A549 (cell line): Measurements from ENCODE around the gene HLA-DMA. TPM values are rescaled to one million over a fixed set of nuclear protein-coding genes. Genes with fewer than 3 reads are reported as not detected.

ENCODE experiments used
- ATAC-seq, 2 experiments: fragments of 200-7000 bp in 1 of 2; fragments of >200 bp in 1 of 2; cut with Nextera tagmentation in 1 of 2; cut with Tn5 transposase in 1 of 2; 3 replicates each; pipeline versions ENCODE4 v1.8.0 to v1.9.1; 2018 to 2020; ENCODE audit warnings: mild to moderate bottlenecking in 1 of 2, moderate library complexity in 1 of 2
- CTCF ChIA-PET: fragments of 300-600 bp; sonication (Branson Sonifier 250); formaldehyde crosslinking; extraction: SDS; loops from one replicate; lab custom pipeline; 2021; ENCODE audit warnings: antibody characterized with exemption, inconsistent platforms; lab: Yijun Ruan, JAX
- POLR2A ChIA-PET: fragments of 350-600 bp; formaldehyde crosslinking; extraction: SDS; loops from one replicate; lab custom pipeline; 2021; ENCODE audit warnings: antibody characterized with exemption, inconsistent platforms; lab: Yijun Ruan, JAX
- DNase-seq, 2 experiments: peaks; one replicate each; pipeline versions ENCODE4 v3.0.0 to v3.0.0-alpha.2; 2011 to 2016; ENCODE audit warnings: low read depth in 1 of 2, low spot score in 1 of 2
- FAIRE-seq: peaks from 2 replicates; lab custom pipeline; 2011; peaks lifted over from hg19 to GRCh38; lab: Jason Lieb, UNC
- H3K27ac ChIP-seq, 2 experiments: fragments of >200 bp; sonication (Bioruptor Twin); formaldehyde crosslinking; 3 replicates each; pipeline ENCODE4 v1.5.1; 2016 to 2017
- H3K4me1 ChIP-seq: fragments of >200 bp; sonication (Bioruptor Twin); formaldehyde crosslinking; 3 replicates; pipeline ENCODE4 v1.6.1; 2016
- H3K4me2 ChIP-seq: fragments of >200 bp; sonication (Bioruptor Twin); formaldehyde crosslinking; 3 replicates; pipeline ENCODE4 v1.6.1; 2016
- H3K4me3 ChIP-seq: fragments of >200 bp; sonication (Bioruptor Twin); formaldehyde crosslinking; 3 replicates; pipeline ENCODE4 v1.5.1; 2016
- H3K9me3 ChIP-seq: fragments of >200 bp; sonication (Bioruptor Twin); formaldehyde crosslinking; 3 replicates; pipeline ENCODE4 v1.6.1; 2016
- BCL3 ChIP-seq: fragments of >200 bp; sonication (Bioruptor Twin); formaldehyde crosslinking; IDR thresholded peaks from 3 replicates; pipeline ENCODE4 v1.6.1; 2016
- CBX8 ChIP-seq: fragments of 200-600 bp; sonication (generic); IDR thresholded peaks from 2 replicates; pipeline ENCODE4 v1.6.1; 2016
- CHD4 ChIP-seq: fragments of 200-600 bp; sonication (generic); IDR thresholded peaks from 2 replicates; pipeline ENCODE4 v1.6.1; 2016; ENCODE audit warnings: antibody characterized with exemption, mild to moderate bottlenecking, borderline replicate concordance
- E2F6 ChIP-seq: IDR thresholded peaks from 2 replicates; pipeline ENCODE4 v1.6.1; 2012; ENCODE audit warnings: low read depth, borderline replicate concordance
- EHF ChIP-seq: fragments of 250-450 bp; sonication (Bioruptor Pico); IDR thresholded peaks from 2 replicates; pipeline ENCODE4 v1.5.0; 2020; ENCODE audit warnings: mild to moderate bottlenecking
- EP300 ChIP-seq, 2 experiments: fragments of >200 bp; sonication (Bioruptor Twin); formaldehyde crosslinking; IDR thresholded peaks; 2 replicates in 1 of 2; 3 replicates in 1 of 2; pipeline ENCODE4 v1.6.1; 2016 to 2017
- FOSB ChIP-seq: fragments of 250-450 bp; sonication (Bioruptor Pico); IDR thresholded peaks from 2 replicates; pipeline ENCODE4 v1.5.0; 2020; ENCODE audit warnings: mild to moderate bottlenecking, moderate library complexity
- FOSL2 ChIP-seq, 2 experiments: fragments of 450-650 bp in 1 of 2; fragments of >200 bp in 1 of 2; sonication (Bioruptor Twin) in 1 of 2; formaldehyde crosslinking; IDR thresholded peaks; 2 replicates each; pipeline versions ENCODE4 v1.5.0 to v1.6.1; 2016 to 2020; ENCODE audit warnings: mild to moderate bottlenecking in 1 of 2, moderate library complexity in 1 of 2
- FOXS1 ChIP-seq: fragments of 250-450 bp; sonication (Bioruptor Pico); IDR thresholded peaks from 2 replicates; pipeline ENCODE4 v1.5.0; 2020; ENCODE audit warnings: mild to moderate bottlenecking, moderate library complexity
- GATA3 ChIP-seq: IDR thresholded peaks from 2 replicates; pipeline ENCODE4 v1.6.1; 2012; ENCODE audit warnings: borderline replicate concordance
- HOXA7 ChIP-seq: fragments of 250-450 bp; sonication (Bioruptor Pico); IDR thresholded peaks from 2 replicates; pipeline ENCODE4 v1.5.0; 2020; ENCODE audit warnings: mild to moderate bottlenecking, moderate library complexity
- JUN ChIP-seq, 2 experiments: fragments of >200 bp; sonication (Bioruptor Twin); formaldehyde crosslinking; IDR thresholded peaks; 2 replicates in 1 of 2; 3 replicates in 1 of 2; pipeline ENCODE4 v1.6.1; 2016 to 2017
- MAFK ChIP-seq: fragments of 450-650 bp; IDR thresholded peaks from 2 replicates; pipeline ENCODE4 v1.6.1; 2014; ENCODE audit not compliant: partially characterized antibody
- MAX ChIP-seq: IDR thresholded peaks from 2 replicates; pipeline ENCODE4 v1.6.1; 2012
- MAZ ChIP-seq: fragments of 150-350 bp; IDR thresholded peaks from 2 replicates; pipeline ENCODE4 v1.6.1; 2014; ENCODE audit warnings: antibody characterized with exemption, low read depth, low read length, borderline replicate concordance
- NFE2L2 ChIP-seq: fragments of 150-350 bp; conservative IDR thresholded peaks from 2 replicates; pipeline ENCODE4 v1.6.1; 2014; ENCODE audit warnings: low read length
- PBX3 ChIP-seq: IDR thresholded peaks from 2 replicates; pipeline ENCODE4 v1.6.1; 2012
- PHF8 ChIP-seq: fragments of 200-600 bp; sonication (generic); IDR thresholded peaks from 2 replicates; pipeline ENCODE4 v1.6.1; 2016; ENCODE audit warnings: low read depth, mild to moderate bottlenecking, antibody characterized with exemption, moderate library complexity, borderline replicate concordance
- POLR2A ChIP-seq: IDR thresholded peaks from 2 replicates; pipeline ENCODE4 v1.6.1; 2012; ENCODE audit warnings: mild to moderate bottlenecking, low read length
- POLR2AphosphoS2 ChIP-seq: conservative IDR thresholded peaks from 2 replicates; pipeline ENCODE4 v1.6.1; 2012; ENCODE audit warnings: low read length, improper control_type of control experiment, inconsistent platforms
- REST ChIP-seq: fragments of 200-600 bp; sonication (generic); IDR thresholded peaks from 2 replicates; pipeline ENCODE4 v1.6.1; 2016; ENCODE audit warnings: antibody characterized with exemption, mild to moderate bottlenecking, moderate library complexity
- RFX5 ChIP-seq: fragments of 450-650 bp; IDR thresholded peaks from 2 replicates; pipeline ENCODE4 v1.7.1; 2014; ENCODE audit warnings: antibody characterized with exemption, mild to moderate bottlenecking, moderate library complexity
- RNF2 ChIP-seq: fragments of 200-600 bp; sonication (generic); IDR thresholded peaks from 2 replicates; pipeline ENCODE4 v1.6.1; 2016; ENCODE audit warnings: low read depth, mild to moderate bottlenecking, antibody characterized with exemption, moderate library complexity, borderline replicate concordance
- SREBF2 ChIP-seq: fragments of 450-650 bp; IDR thresholded peaks from 2 replicates; pipeline ENCODE4 v1.6.1; 2014; ENCODE audit warnings: mild to moderate bottlenecking, moderate library complexity
- TFCP2L1 ChIP-seq: fragments of 250-450 bp; sonication (Bioruptor Pico); IDR thresholded peaks from 2 replicates; pipeline ENCODE4 v1.5.0; 2021; ENCODE audit warnings: mild to moderate bottlenecking
- USF2 ChIP-seq: fragments of 450-650 bp; IDR thresholded peaks from 2 replicates; pipeline ENCODE4 v1.6.1; 2014; ENCODE audit warnings: antibody characterized with exemption
- ZC3H11A ChIP-seq: fragments of 450-650 bp; IDR thresholded peaks from 2 replicates; pipeline ENCODE4 v1.6.1; 2014; ENCODE audit warnings: antibody characterized with exemption, mild to moderate bottlenecking
- ZFP36 ChIP-seq: fragments of 450-650 bp; IDR thresholded peaks from 2 replicates; pipeline ENCODE4 v1.6.1; 2014; ENCODE audit warnings: borderline replicate concordance; ENCODE audit not compliant: partially characterized antibody
- WGBS: methylation state at CpG from one replicate; pipeline ENCODE4 v1.1.6; 2017; ENCODE audit errors: missing lambda C conversion rate; 5-methylcytosine and 5-hydroxymethylcytosine counted together
- polyA plus RNA-seq, 4 experiments: library from polyadenylated mRNA; depleted of rRNA in 3 of 4; stranded (reverse); fragments of >200 nt; fragmentation: RNase III in 1 of 4; extraction: RNeasy Plus Mini Kit Qiagen cat#74134 plus additional on column Dnase treatment in 1 of 4; gene quantifications; 2 replicates in 3 of 4; 3 replicates in 1 of 4; pipeline ENCODE4 v1.2.3, GENCODE V29; 2011 to 2017

The HLA-DMA gene
- polyA plus RNA-seq, 2 of the 4 experiments (the other 2 are of a cell fraction) = 2.5 to 5.6 TPM

- FAIRE-seq = no peak
- ChIA-PET CTCF (interaction anchor here (0.7 to 4.8 kb wide), 10 partner anchors 8 to 276 kb away, joined by 3 to 52 read pairs (median 4); partner anchors contain the start of genes HLA-DMA and TAP2), POLR2A (interaction anchor here (0.5 to 5.0 kb wide), 28 partner anchors 8 to 844 kb away, joined by 3 to 127 read pairs (median 6); partner anchors contain the start of genes ATF6B, B3GALT4, HLA-DMA and HLA-DMB)
- Histone ChIP-seq H3K4me2 (peak overlapping the region; percentile 95), H3K4me1 (peaks cover 22% of the 10 kb centered on the region), H3K4me3 (peak overlapping the region; percentile 72), H3K9me3 (no peaks in the 10 kb centered on the region), H3K27ac (peak overlapping the region; percentile 99 to 100)
- peak; percentile 49 to 70 for ATAC-seq
- TF ChIP-seq ZFP36 (no peak), FOSL2 (IDR thresholded peaks at IDR 0.05) (no peak), FOSL2 (CRISPR knock-in tag; IDR thresholded peaks at IDR 0.05) (peak; percentile 93), EHF (CRISPR knock-in tag) (no peak), BCL3 (peak; percentile 98), CHD4 (no peak), PHF8 (no peak; the same call in none of the 2 replicates), EP300 (IDR thresholded peaks at IDR 0.05) (no peak), MAFK (no peak), GATA3 (peak; percentile 32; the same call in 1 of the 2 replicates), HOXA7 (CRISPR knock-in tag) (peak; percentile 74; the same call in 1 of the 2 replicates), JUN (IDR thresholded peaks at IDR 0.05) (peak; percentile 98 to 99), REST (peak; percentile 51), CBX8 (no peak), SREBF2 (no peak), FOXS1 (no peak), USF2 (peak; percentile 39; the same call in 1 of the 2 replicates), NFE2L2 (no peak), E2F6 (peak; percentile 97), FOSB (CRISPR knock-in tag) (peak; percentile 63; the same call in 1 of the 2 replicates), RNF2 (no peak), POLR2A (peak; percentile 99), MAZ (peak; percentile 23; the same call in 1 of the 2 replicates), PBX3 (peak; percentile 57; the same call in 1 of the 2 replicates), RFX5 (peak; percentile 97), POLR2AphosphoS2 (0 out of 2 replicates have a peak, but pooled peaks have one; percentile 64), MAX (peak; percentile 85), TFCP2L1 (CRISPR knock-in tag) (peak; percentile 94; the same call in 1 of the 2 replicates), ZC3H11A (no peak)
- WGBS = 1% methylated on average over 34 of the region's 58 CpGs
- peak; percentile 79 to 99 for DNase-seq
Observed at GRCh38 chr6:32971581-32972352, 18.9 kb upstream of the HLA-DMA start.
